ENCODE results near the gene PPP5C. TPM values are rescaled to one million over a fixed set of nuclear protein-coding genes. Genes with fewer than 3 reads are reported as not detected.
"Not testable (repeated sequence)": the region's sequence is repeated elsewhere in the genome, so short reads cannot be mapped to it uniquely, and the experiment has no call there.

PPP5C gene
- total and polyA plus RNA-seq, 3 donors from 2014 or later, result 49.1 to 72.8 (median 71.7) TPM

DNA sequence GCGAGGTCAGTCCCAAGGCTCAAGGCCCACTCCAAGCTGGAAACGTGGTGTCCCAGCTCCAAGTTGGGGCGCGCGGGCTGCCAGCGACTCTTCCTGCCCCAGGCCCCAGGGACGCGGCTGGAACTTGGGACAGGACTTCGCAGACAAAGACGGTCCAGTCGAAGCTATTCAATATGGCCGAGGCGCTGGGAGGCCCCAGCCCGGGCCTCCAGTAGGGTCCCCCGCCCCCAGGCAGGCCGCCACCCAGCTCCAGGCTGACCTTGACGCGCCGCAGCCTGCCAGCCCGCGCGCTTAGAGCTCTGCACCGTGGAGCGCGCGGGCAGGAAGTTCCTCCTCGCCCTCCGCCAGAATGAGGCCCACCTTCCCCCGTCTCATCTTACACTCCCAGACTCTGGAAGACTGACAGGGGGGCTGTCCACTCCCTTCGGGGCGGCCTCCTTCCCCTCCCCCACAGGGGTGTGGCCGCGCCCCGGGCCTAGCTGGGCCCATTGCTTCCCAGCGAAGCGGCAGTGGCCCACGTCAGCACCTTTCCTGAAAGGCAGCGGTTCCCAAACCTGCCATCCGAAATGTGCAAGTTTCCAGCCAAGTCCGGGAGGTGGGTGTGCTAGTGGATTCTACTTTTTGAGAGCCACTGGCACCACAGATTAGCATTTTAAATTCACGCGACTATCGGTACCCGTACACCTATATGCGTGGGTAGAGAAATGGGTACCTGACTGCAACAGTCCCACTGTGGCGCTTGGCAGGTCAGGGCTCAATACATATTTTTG is 66.6 kb downstream of the PPP5C start, which contains the start of gene CCDC8:
Gene CCDC8 (minus strand): TSS at position 303 of the 770 bp plus-strand sequence. CDS start 754 bp downstream, outside the sequence.
- intact Hi-C loops (cut with DNase I; ENCODE audit: low total_unique reads), result no loop called here
- Histone ChIP-seq H3K4me1 (peaks cover 22% of the 10 kb centered on the region), H3K4me3 (peak within 1 kb of the TSS; percentile 55 to 73), H3K27ac (peak within 1 kb of the TSS; percentile 60 to 78), H3K27me3 (no peaks in the 10 kb centered on the region), H3K9me3 (no peaks in the 10 kb centered on the region), H3K36me3 (ENCODE audit: low read depth, missing control alignments) (no peaks in the 10 kb centered on the region)
- TF ChIP-seq, protein P1, sequence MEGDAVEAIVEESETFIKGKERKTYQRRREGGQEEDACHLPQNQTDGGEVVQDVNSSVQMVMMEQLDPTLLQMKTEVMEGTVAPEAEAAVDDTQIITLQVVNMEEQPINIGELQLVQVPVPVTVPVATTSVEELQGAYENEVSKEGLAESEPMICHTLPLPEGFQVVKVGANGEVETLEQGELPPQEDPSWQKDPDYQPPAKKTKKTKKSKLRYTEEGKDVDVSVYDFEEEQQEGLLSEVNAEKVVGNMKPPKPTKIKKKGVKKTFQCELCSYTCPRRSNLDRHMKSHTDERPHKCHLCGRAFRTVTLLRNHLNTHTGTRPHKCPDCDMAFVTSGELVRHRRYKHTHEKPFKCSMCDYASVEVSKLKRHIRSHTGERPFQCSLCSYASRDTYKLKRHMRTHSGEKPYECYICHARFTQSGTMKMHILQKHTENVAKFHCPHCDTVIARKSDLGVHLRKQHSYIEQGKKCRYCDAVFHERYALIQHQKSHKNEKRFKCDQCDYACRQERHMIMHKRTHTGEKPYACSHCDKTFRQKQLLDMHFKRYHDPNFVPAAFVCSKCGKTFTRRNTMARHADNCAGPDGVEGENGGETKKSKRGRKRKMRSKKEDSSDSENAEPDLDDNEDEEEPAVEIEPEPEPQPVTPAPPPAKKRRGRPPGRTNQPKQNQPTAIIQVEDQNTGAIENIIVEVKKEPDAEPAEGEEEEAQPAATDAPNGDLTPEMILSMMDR (IDR thresholded peaks at IDR 0.05), result no peak
- TF ChIP-seq POLR2A (IDR thresholded peaks at IDR 0.05), result peak; percentile 77
- DNase-seq, result peak; percentile 95
- WGBS, 2 donors, result 5 to 13% methylated on average over 6 to 31 of the region's 46 CpGs

DNA sequence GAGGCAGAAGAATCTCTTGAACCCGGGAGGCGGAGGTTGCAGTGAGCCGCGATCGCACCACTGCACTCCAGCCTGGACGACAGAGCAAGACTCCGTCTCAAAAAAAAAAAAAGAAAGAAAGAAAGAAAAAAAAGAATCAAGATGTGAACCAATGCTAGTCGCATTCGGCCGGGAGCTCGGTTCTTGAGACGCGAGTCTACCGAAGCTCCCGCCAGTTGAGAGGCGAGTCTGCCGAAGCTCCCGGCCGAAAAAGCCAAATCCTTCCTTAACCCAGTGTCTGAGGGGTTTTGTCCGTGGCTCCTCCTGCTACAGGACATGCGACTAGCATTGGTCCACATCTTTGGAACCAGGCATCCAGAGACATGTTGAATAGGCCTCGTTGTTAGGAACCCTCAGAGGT is 68.0 kb downstream of the PPP5C start:
- H3K4me1 ChIP-seq, result peaks cover 17% of the 10 kb centered on the region
- 71 to 72% methylated on average over 21 to 22 of the region's 22 CpGs for WGBS, 2 donors
- intact Hi-C loops (cut with DNase I; ENCODE audit: low total_unique reads); H3K27ac ChIP-seq; H3K9me3 ChIP-seq; DNase-seq; H3K36me3 ChIP-seq (ENCODE audit: low read depth, missing control alignments); H3K27me3 ChIP-seq; H3K4me3 ChIP-seq: not testable (repeated sequence)

DNA sequence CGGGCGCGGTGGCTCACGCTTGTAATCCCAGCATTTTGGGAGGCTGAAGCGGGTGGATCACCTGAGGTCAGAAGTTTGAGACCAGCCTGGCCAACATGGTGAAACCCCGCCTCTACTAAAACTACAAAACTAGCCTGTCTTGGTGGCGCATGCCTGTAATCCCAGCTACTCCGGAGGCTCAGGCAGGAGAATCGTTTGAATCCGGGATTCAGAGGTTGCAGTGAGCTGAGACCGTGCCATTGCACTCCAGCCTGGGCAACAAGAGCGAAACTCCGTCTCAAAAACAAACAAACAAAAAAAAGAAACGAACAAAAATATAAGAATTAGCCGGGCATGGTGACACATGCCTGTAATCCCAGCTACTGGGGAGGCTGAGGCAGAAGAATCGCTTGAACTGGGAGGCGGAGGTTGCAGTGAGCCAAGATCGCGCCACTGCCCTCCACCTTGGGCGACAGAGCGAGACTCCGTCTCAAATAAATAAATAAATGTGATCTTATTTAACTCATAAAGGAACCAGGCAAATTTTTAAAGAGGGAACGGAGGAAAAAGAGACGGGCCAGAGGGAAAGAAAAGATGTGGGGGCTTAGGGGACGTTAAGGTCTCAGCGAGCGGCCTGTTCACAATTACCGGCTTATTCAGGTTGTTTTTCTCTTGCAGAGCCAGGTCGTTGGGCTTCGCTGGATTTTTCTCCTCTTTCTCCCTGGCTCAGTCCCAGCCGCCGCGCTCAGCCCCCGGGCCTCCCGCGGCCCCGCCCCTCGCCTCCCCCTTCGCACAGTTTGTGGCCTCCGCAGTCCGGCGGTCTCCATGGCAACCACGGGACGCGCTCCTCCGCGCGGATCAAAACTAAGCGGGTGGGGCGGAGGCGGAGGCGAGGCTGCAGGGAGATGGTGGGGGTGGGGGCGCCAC is 69.2 kb downstream of the PPP5C start:
- intact Hi-C loops (cut with DNase I; ENCODE audit: low total_unique reads); H3K9me3 ChIP-seq; H3K27me3 ChIP-seq; H3K36me3 ChIP-seq (ENCODE audit: low read depth, missing control alignments): not testable (repeated sequence)
- 18 to 26% methylated on average over 30 to 53 of the region's 53 CpGs for WGBS, 2 donors
- Histone ChIP-seq H3K27ac (peak overlapping the region; percentile 66 to 85), H3K4me3 (peak overlapping the region; percentile 29 to 58), H3K4me1 (peaks cover 21% of the 10 kb centered on the region)
- DNase-seq, result peak; percentile 96

DNA sequence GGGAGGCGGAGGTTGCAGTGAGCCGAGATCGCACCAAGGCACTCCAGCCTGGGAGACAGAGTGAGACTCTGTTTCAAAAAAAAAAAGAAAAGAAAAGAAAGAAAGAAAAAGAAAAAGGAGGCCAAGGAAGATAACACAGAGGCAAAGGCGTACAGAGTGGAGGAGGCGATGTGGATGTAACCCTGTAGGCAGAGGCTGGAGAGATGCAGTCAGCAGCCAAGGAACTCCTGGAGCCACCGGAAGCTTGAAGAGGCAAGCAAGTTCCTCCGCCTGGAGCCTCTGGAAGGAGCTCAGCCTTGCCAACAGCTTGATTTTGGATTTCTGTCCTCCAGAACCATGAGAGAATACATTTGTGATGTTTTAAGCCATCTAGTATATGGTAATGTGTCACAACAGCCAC is 73.2 kb downstream of the PPP5C start:
- TF ChIP-seq POLR2A (IDR thresholded peaks at IDR 0.05), result no peak
- DNase-seq, result no peak
- Histone ChIP-seq H3K4me1 (peaks cover 14% of the 10 kb centered on the region), H3K36me3 (ENCODE audit: low read depth, missing control alignments) (no peaks in the 10 kb centered on the region), H3K9me3 (no peaks in the 10 kb centered on the region), H3K27ac (peak overlapping the region in 1 of 2 donors; percentile 54), H3K27me3 (no peaks in the 10 kb centered on the region), H3K4me3 (no peak overlapping the region)
- WGBS, 2 donors, result 29 to 31% methylated on average over 7 of the region's 7 CpGs
- intact Hi-C loops (cut with DNase I; ENCODE audit: low total_unique reads), result no loop called here

DNA sequence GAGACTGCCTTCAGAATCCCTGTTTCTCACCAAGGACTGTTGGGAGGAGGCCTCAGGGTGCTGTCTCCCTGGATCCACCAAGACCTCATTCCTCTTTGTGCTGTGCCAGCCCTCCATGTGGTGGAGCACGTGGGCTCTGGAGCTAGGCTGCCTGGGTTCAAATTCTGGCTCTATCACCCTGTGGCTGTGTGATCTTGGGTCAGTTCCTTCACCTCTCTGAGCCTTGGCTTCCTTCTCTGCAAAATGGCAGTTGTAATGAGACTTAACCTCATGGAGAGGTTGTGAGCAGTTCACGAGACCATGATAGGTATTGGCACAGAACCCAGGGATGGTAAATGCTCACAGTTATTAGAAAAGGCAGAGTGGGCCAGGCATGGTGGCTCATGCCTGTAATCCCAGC is 75.5 kb downstream of the PPP5C start:
- no peaks in the 10 kb centered on the region for H3K36me3 ChIP-seq (ENCODE audit: low read depth, missing control alignments)
- WGBS, 2 donors, result 73 to 83% methylated on average over 1 to 2 of the region's 2 CpGs
- no peak for DNase-seq
- H3K27ac ChIP-seq, result no peak overlapping the region
- no peaks in the 10 kb centered on the region for H3K9me3 ChIP-seq
- H3K4me1 ChIP-seq, result peaks cover 13% of the 10 kb centered on the region
- TF ChIP-seq POLR2A (IDR thresholded peaks at IDR 0.05), result no peak
- H3K4me3 ChIP-seq, result no peak overlapping the region
- intact Hi-C loops (cut with DNase I; ENCODE audit: low total_unique reads), result no loop called here
- H3K27me3 ChIP-seq, result no peaks in the 10 kb centered on the region

DNA sequence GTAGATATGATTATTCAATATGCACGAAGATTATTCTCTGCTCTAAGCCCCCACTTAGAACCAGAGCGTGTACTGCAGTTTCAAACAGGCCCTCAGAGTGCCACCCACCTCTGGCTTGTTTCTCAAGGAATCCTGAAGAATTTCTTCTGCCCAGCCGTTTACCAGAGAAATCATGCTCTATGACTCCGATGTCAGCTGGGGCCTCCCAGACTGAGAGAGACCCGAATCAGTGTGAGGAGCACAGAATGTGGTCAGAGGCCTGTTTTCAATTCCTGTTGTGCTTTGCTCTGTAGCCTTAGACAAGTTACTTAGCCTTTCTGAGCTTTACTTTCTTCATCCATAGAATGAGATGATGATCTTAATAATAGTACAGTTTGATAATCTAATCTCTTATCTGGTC is 76.3 kb downstream of the PPP5C start:
- TF ChIP-seq POLR2A (IDR thresholded peaks at IDR 0.05), result no peak
- TF ChIP-seq, protein P1 (IDR thresholded peaks at IDR 0.05), result no peak
- H3K4me1 ChIP-seq, result peaks cover 17% of the 10 kb centered on the region
- DNase-seq, result no peak
- intact Hi-C loops (cut with DNase I; ENCODE audit: low total_unique reads), result no loop called here
- no peaks in the 10 kb centered on the region for H3K27me3 ChIP-seq
- H3K4me3 ChIP-seq, result no peak overlapping the region
- H3K27ac ChIP-seq, result no peak overlapping the region
- WGBS, 2 donors, result 68 to 79% methylated on average over 5 of the region's 5 CpGs
- H3K36me3 ChIP-seq (ENCODE audit: low read depth, missing control alignments), result no peaks in the 10 kb centered on the region
- H3K9me3 ChIP-seq, result no peaks in the 10 kb centered on the region
